GM12878 (cell line): ENCODE data around the gene PCSK1N. TPM values are rescaled to one million over a fixed set of nuclear protein-coding genes. Genes with fewer than 3 reads are reported as not detected.

Experiments
- E2F4 ChIP-seq: IDR thresholded peaks from 2 replicates; pipeline ENCODE4 v1.6.1; 2012; ENCODE audit warnings: low read depth, low read length, improper control_type of control experiment
- FOXK2 ChIP-seq: fragments of 450-650 bp; IDR thresholded peaks from 2 replicates; pipeline ENCODE4 v1.6.1; 2017; ENCODE audit warnings: mild to moderate bottlenecking, moderate library complexity
- HDGF ChIP-seq: fragments of 450-650 bp; IDR thresholded peaks from 2 replicates; pipeline ENCODE4 v1.6.1; 2016; ENCODE audit warnings: antibody characterized with exemption
- IKZF2 ChIP-seq, 2 experiments: fragments of 450-650 bp; IDR thresholded peaks; 2 replicates each; pipeline ENCODE4 v1.6.1; 2017; ENCODE audit warnings: mild to moderate bottlenecking in 2 of 2, moderate library complexity in 2 of 2
- ZNF217 ChIP-seq: fragments of 450-650 bp; IDR thresholded peaks from 2 replicates; pipeline ENCODE4 v1.6.1; 2017; ENCODE audit warnings: antibody characterized with exemption, mild to moderate bottlenecking
- ZNF622 ChIP-seq: fragments of 450-650 bp; IDR thresholded peaks from 2 replicates; pipeline ENCODE4 v1.6.1; 2017; ENCODE audit warnings: mild to moderate bottlenecking, inconsistent platforms
- polyA plus RNA-seq, 11 experiments: library from polyadenylated mRNA; depleted of rRNA in 4 of 11; unstranded in 6 of 11; stranded (reverse) in 5 of 11; fragments of >200 nt; fragmentation: Nextera tagmentation in 4 of 11; fragmentation: Illumina TruSeq in 1 of 11; extraction: Ambion mirVana in 4 of 11; extraction: Trizol in 1 of 11; gene quantifications; 1 replicate in 1 of 11; 2 replicates in 10 of 11; pipeline versions ENCODE4 v1.2.1 to v1.2.3, GENCODE V29; 2011 to 2016; ENCODE audit warnings: inconsistent platforms in 2 of 11, missing spikeins in 2 of 11, low read depth in 1 of 11
- total RNA-seq, 4 experiments: library from RNA; depleted of rRNA in 3 of 4; stranded (reverse); fragments of >200 nt in 3 of 4; fragmentation: Illumina TruSeq in 1 of 4; extraction: Trizol in 1 of 4; gene quantifications; 2 replicates each; pipeline versions ENCODE4 v1.2.1 to v1.2.3, GENCODE V29; 2013 to 2021
- TF ChIP-seq, protein P1 (sequence below): fragments of 450-650 bp; IDR thresholded peaks from 2 replicates; pipeline ENCODE4 v1.6.1; 2017; ENCODE audit warnings: low read depth, mild to moderate bottlenecking, moderate library complexity

PCSK1N gene
- total and polyA plus RNA-seq, 10 of the 15 experiments (the other 5 are each of a cell fraction or from before 2014, with no cell fraction given): 0.19 TPM; not detected in 9

DNA sequence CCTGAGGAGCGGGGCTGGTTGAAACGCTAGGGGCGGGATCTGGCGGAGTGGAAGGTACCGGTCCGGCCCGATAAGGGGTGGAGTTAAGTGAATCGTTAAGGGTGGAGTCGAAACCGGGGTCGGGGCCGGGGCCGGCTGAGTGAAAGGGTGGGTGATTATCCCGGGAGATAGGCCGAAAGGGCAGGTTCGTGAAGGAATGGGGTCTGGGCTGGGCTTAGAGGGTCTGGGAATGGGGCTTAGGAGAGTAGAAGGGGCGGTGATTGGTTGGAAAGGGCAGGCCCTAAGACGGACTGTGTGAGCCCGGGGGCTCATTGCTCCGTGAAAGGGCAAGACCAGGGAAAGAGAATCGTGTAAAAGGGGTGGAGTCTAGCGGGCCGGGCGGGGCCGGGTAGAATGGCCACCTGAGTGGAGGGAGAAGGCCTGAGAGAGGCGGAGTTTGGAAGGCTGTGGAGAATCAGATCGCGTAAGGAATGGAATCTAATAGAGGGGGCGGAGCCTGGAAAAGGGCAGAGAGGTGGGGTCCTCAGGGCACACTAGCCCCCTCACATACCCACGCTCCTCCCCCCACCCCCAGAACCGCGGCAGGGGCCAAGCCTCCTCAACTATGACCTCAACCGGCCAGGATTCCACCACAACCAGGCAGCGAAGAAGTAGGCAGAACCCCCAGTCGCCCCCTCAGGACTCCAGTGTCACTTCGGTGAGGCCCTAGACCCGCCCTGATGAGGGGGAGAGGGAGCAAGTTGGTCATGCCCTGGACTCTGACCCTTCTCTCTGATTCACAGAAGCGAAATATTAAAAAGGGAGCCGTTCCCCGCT is 33.1 kb downstream of the PCSK1N start (continued):
- TF ChIP-seq ZNF217 (no peak), FOXK2 (no peak), ZNF622 (no peak), HDGF (no peak), IKZF2 (IDR thresholded peaks at IDR 0.05) (no peak; a peak in 1 of 4 replicates), E2F4 (no peak)
- TF ChIP-seq, protein P1, sequence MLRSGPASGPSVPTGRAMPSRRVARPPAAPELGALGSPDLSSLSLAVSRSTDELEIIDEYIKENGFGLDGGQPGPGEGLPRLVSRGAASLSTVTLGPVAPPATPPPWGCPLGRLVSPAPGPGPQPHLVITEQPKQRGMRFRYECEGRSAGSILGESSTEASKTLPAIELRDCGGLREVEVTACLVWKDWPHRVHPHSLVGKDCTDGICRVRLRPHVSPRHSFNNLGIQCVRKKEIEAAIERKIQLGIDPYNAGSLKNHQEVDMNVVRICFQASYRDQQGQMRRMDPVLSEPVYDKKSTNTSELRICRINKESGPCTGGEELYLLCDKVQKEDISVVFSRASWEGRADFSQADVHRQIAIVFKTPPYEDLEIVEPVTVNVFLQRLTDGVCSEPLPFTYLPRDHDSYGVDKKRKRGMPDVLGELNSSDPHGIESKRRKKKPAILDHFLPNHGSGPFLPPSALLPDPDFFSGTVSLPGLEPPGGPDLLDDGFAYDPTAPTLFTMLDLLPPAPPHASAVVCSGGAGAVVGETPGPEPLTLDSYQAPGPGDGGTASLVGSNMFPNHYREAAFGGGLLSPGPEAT: no peak
